GM19240 (cell line): Measurements from ENCODE around the gene ANKRD28.
A peak's percentile ranks its signal among the peaks of the same experiment; 100 is the strongest.
"Not testable (repeated sequence)": the region's sequence is repeated elsewhere in the genome, so short reads cannot be mapped to it uniquely, and the experiment has no call there.

Source experiments
- DNase-seq: peaks from one replicate; pipeline ENCODE4 v3.0.0; 2011; ENCODE audit warnings: low spot score; ENCODE audit not compliant: insufficient read length

The ANKRD28 gene

DNA sequence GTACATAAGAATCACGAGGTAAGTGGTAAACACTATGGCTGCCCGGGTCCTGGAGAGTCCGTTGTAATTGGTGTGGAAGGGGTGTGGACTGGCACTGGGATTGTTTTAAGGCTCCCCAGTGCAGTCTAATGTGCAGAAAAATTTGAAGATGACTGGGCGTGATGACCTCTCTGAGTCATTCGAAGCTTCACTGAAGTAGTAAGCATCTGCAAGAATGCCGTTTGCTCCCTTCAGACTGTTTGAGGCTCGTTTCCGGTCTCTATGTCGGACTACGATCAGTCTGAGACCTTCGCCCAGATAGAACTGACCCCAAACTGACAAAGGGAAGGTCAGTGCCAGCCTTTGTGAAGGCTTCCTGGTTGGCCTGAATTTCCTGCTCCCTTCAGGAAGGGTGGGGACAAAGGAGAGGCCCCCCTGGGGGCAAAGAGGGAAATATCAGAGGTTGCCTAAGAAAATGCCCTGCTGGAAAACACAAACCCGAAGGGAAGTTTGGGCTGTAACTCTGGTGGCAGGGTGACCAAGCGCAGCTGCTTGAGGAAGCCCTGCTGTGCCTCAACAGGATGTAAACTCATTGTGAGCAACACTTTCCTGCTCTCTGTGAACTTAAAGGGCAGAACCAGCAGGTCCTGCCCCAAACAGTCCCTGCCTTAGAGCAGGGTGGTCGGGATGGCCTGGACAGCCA is 161.6 kb downstream of the ANKRD28 start:
- no peak for DNase-seq

- DNase-seq: no peak
Measured at GRCh38 chr3:15635121-15635661, 162.6 kb downstream of the ANKRD28 start.

DNA sequence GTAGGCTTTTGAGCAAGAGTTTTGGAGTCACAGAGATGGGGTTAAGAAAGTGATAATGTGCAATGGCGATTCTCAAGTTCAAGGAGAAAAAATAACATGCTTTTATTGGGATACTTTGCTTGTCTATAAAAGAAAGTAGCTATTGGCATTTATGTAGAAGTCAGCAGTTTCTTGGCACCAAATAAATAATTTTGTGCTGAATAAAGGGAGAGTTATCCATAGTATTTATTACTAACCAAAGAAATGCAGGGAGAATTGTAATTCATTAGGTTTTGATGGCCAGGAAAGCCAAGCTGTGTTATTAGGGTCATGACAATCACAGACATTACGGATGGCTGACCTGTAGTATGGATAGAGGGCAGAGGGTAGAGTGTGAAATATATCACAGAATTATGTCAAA is 163.1 kb downstream of the ANKRD28 start:
- DNase-seq: no peak

DNA sequence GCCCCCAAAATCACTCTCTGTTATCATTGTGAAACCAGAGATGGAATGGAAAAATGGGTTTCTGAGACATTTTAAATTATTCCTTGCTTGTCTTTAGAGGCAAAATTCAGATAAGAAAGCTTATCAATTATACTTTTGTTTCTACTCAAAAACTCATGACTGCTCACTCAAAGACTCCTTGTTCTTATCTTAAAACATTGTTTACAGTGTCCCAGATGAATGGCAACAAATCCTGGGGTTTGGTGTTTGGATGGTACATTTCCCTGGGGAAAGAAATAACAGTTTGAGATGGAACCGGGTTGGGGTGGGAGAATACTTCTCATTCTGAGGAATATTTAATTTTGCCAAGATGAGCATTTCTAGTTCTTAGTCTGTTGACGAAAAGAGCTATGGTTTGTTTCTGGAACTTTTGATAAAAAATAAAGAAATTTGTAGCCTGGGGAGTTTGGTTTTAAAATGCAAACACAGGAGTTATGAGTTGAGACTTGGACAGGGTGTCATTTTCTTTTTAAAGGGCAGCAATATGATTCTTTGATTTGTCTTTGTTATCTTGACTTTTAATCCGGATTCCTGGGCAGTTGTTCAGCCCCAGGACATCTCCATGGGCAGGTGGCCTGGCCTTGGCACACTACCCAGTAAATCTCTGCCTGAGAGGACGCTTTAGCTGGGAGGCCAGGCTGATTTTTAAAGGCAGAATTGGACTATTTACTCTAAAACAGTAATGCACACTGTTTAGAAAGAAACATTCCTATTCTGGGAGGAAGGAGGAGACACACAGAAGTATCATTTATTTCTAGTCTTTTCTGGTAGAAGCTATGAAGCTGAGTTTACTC is 163.8 kb downstream of the ANKRD28 start:
- DNase-seq: no peak

GRCh38 chr3:15633159-15633558 is 164.6 kb downstream of the ANKRD28 start:
- no peak for DNase-seq

GRCh38 chr3:15632212-15632580 is 165.6 kb downstream of the ANKRD28 start:
- no peak for DNase-seq

GRCh38 chr3:15631426-15632211 is 166.2 kb downstream of the ANKRD28 start:
- no peak for DNase-seq

DNA sequence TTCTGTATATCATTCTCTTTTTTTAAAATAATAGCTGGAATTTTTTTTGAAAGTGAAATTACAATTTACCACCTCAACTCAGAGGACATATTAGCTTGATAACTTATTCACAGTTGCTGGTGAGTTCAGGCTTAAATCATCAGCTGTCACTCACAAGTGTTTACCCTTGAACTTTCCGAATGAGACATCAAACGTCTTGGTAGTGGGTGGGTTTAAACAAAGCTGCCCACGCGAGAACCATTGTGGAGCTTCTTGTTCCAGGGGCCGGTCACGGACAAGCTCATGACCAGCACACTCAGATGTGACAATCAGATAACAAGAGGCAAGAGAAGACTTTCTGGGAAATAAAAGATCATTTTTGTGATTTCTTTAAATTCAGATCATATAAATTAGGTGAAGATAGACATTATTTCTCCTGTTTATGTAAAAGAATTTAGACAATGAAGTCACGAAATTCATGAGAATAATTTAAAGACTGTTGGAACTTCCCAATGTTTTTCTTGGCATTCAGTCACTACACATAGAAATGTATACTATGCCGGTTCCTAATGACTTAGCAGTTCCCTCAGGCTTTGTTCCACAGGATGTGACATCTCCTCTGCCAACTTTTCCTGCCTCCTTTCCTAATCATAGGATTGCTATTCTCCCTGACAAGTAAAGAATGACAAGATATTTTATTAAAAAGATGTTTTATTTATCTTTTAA is 167.0 kb downstream of the ANKRD28 start:
- no peak for DNase-seq

- peak; percentile 25 for DNase-seq
Measured at GRCh38 chr3:15629860-15630597, 167.8 kb downstream of the ANKRD28 start.

- DNase-seq: no peak
Measured at GRCh38 chr3:15628967-15629366, 168.8 kb downstream of the ANKRD28 start.

GRCh38 chr3:15623535-15624440 is 174.0 kb downstream of the ANKRD28 start:
- no peak for DNase-seq

DNA sequence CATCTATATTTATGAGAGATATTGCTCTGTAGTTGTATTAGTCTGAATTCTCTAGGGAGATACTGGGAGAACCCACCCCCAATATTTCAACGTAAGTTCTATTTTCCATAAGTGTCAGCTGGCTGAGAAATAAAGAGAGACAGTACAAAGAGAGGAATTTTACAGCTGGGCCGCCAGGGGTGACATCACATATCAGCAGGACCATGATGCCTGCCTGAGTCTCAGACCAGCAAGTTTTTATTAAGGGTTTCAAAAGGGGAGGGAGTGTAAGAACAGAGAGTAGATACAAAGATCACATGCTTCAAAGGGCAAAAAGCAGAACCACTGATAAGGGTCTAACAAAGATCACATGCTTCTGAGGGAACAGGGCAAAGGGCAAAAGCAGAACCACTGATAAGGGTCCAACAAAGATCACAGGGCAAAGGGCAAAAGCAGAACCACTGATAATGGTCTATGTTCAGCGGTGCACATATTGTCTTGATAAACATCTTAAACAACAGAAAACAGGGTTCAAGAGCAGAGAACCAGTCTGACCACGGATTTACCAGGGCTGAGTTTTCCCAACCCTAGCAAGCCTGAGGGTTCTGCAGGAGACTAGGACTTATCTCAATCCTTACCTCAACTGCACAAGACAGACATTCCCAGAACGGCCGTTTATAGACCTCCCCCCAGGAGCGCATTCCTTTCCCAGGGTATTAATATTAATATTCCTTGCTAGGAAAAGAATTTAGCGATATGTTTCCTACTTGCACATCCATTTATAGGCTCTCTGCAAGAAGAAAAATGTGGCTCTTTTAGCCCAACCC is 177.9 kb downstream of the ANKRD28 start:
- DNase-seq: not testable (repeated sequence)
